Measurements from ENCODE around the gene DPM2. TPM values are rescaled to one million over a fixed set of nuclear protein-coding genes. Genes with fewer than 3 reads are reported as not detected.

DPM2 gene
- total and polyA plus RNA-seq, 2 experiments from 2014 or later: 36.6 to 92.4 TPM

- H3K27ac ChIP-seq (ENCODE audit: low read depth): peak overlapping the region; percentile 89
- no peaks in the 10 kb centered on the region for H3K79me2 ChIP-seq (replicated peaks; ENCODE audit: insufficient read depth)
- H3K4me2 ChIP-seq: peak overlapping the region; percentile 92
- peaks cover 30% of the 10 kb centered on the region for H3K27me3 Mint-ChIP-seq (ENCODE audit: insufficient read depth, low read depth, poor library complexity)
- no peak for ATAC-seq
- peaks cover 6% of the 10 kb centered on the region; the same call in 1 of the 3 replicates for H3K36me3 Mint-ChIP-seq (ENCODE audit: low read depth)
- H3K27ac Mint-ChIP-seq: peak overlapping the region; percentile 0; the same call in 1 of the 2 replicates
- peaks cover 16% of the 10 kb centered on the region for H3F3A ChIP-seq (replicated peaks; ENCODE audit: low read depth)
- H3K9me2 ChIP-seq (ENCODE audit: insufficient read depth): no peaks in the 10 kb centered on the region
- peak overlapping the region; percentile 71 for H3K4me3 Mint-ChIP-seq
- H3K36me3 ChIP-seq (ENCODE audit: insufficient read depth): no peaks in the 10 kb centered on the region
- H3K4me1 Mint-ChIP-seq: peaks cover 34% of the 10 kb centered on the region
- DNase-seq (ENCODE audit: low spot score): peak; percentile 69
- H3K4me3 ChIP-seq: peak overlapping the region; percentile 70
- no peaks in the 10 kb centered on the region for H3K9me3 Mint-ChIP-seq
- H3K4me1 ChIP-seq (ENCODE audit: insufficient read depth): peaks cover 27% of the 10 kb centered on the region
- H2AFZ ChIP-seq: peak overlapping the region; percentile 74; the same call in 1 of the 2 replicates
- H4K20me1 ChIP-seq (replicated peaks; ENCODE audit: insufficient read depth): peaks cover 8% of the 10 kb centered on the region; the same call in 1 of the 2 replicates
- TF ChIP-seq EZH2phosphoT487 (IDR thresholded peaks at IDR 0.05; ENCODE audit: unreplicated experiment): no peak
- no peak for TF ChIP-seq ZNF331 (CRISPR knock-in tag; IDR thresholded peaks at IDR 0.05; ENCODE audit: low read depth)
- TF ChIP-seq ZNF462 (CRISPR knock-in tag; IDR thresholded peaks at IDR 0.05): no peak
- TF ChIP-seq STAT1 (IDR thresholded peaks at IDR 0.05; ENCODE audit: unreplicated experiment): no peak
- TF ChIP-seq CREB1 (CRISPR knock-in tag; IDR thresholded peaks at IDR 0.05; ENCODE audit: low read depth): no peak
- no peak for TF ChIP-seq REST (IDR thresholded peaks at IDR 0.05; ENCODE audit: unreplicated experiment)
- no peak for TF ChIP-seq ZNF114 (CRISPR knock-in tag; IDR thresholded peaks at IDR 0.05)
- TF ChIP-seq JUNB (IDR thresholded peaks at IDR 0.05; ENCODE audit: unreplicated experiment): no peak
- no peak for TF ChIP-seq POLR2AphosphoS5 (IDR thresholded peaks at IDR 0.05; ENCODE audit: low read depth)
- TF ChIP-seq EZH2 (IDR thresholded peaks at IDR 0.05; ENCODE audit: low read depth, unreplicated experiment): no peak
- TF ChIP-seq CTCF (conservative IDR thresholded peaks at IDR 0.05; ENCODE audit: low read depth in 2 of 2): no peak
- no peak for TF ChIP-seq NANOG (IDR thresholded peaks at IDR 0.05; ENCODE audit: borderline replicate concordance)
- TF ChIP-seq ETS1 (IDR thresholded peaks at IDR 0.05): no peak
- H3K27me3 ChIP-seq (ENCODE audit: insufficient read depth): peaks cover 11% of the 10 kb centered on the region
These were observed 6.4 kb downstream of the DPM2 start for GRCh38 chr9:127931092-127931881.
